ENCODE results near the gene RAC2.
"Not testable (repeated sequence)": the region's sequence is repeated elsewhere in the genome, so short reads cannot be mapped to it uniquely, and the experiment has no call there.

Gene RAC2

GRCh38 chr22:37233751-37234631 lies 10.1 kb downstream of the RAC2 start:
- no peak for DNase-seq (ENCODE audit: low spot score)

GRCh38 chr22:37233371-37233750 lies 10.7 kb downstream of the RAC2 start:
- DNase-seq (ENCODE audit: low spot score) = not testable (repeated sequence)

GRCh38 chr22:37232140-37232998 lies 11.7 kb downstream of the RAC2 start:
- no peak for DNase-seq (ENCODE audit: low spot score)

- DNase-seq (ENCODE audit: low spot score) = no peak
These were observed 12.5 kb downstream of the RAC2 start for GRCh38 chr22:37231406-37232139.

- no peak for DNase-seq (ENCODE audit: low spot score)
These were observed 13.2 kb downstream of the RAC2 start for GRCh38 chr22:37230673-37231405.

- no peak for DNase-seq (ENCODE audit: low spot score)
These were observed 14.0 kb downstream of the RAC2 start for GRCh38 chr22:37229805-37230672.

- no peak for DNase-seq (ENCODE audit: low spot score)
These were observed 14.9 kb downstream of the RAC2 start for GRCh38 chr22:37229012-37229804.

GRCh38 chr22:37228106-37229011 lies 15.7 kb downstream of the RAC2 start:
- no peak for DNase-seq (ENCODE audit: low spot score)

- DNase-seq (ENCODE audit: low spot score) = no peak
These were observed 17.6 kb downstream of the RAC2 start for GRCh38 chr22:37226514-37226913.

- DNase-seq (ENCODE audit: low spot score) = no peak
These were observed 18.0 kb downstream of the RAC2 start for GRCh38 chr22:37226087-37226486.

- no peak for DNase-seq (ENCODE audit: low spot score)
These were observed 18.6 kb downstream of the RAC2 start for GRCh38 chr22:37225481-37225880.

- DNase-seq (ENCODE audit: low spot score) = no peak
These were observed 19.2 kb downstream of the RAC2 start for GRCh38 chr22:37224757-37225420.

GRCh38 chr22:37223965-37224551 lies 20.0 kb downstream of the RAC2 start:
- DNase-seq (ENCODE audit: low spot score) = no peak

- DNase-seq (ENCODE audit: low spot score) = no peak
These were observed 21.6 kb downstream of the RAC2 start for GRCh38 chr22:37222440-37222971.

GRCh38 chr22:37221424-37222333 lies 22.4 kb downstream of the RAC2 start:
- DNase-seq (ENCODE audit: low spot score) = no peak

- DNase-seq (ENCODE audit: low spot score) = no peak
These were observed 23.5 kb downstream of the RAC2 start for GRCh38 chr22:37220543-37220981.

All from hematopoietic multipotent progenitor cell treated with erythropoietin and hydrocortisone succinate and interleukin-3 and kit ligand, for 17 days (in vitro differentiated cells).